ENCODE data around the gene CBX5. TPM values are rescaled to one million over a fixed set of nuclear protein-coding genes. Genes with fewer than 3 reads are reported as not detected.

Gene CBX5
- total and polyA plus RNA-seq, 10 of the 15 experiments (the other 5 are each of a cell fraction or from before 2014, with no cell fraction given): 46.7 to 138 (median 74.6) TPM

GRCh38 chr12:54259194-54260011 lies 20.5 kb downstream of the CBX5 start (continued):
- TF ChIP-seq CUX1 (IDR thresholded peaks at IDR 0.05; ENCODE audit: insufficient replicate concordance, low read depth, low read length) (peak; percentile 36), NKRF (conservative IDR thresholded peaks at IDR 0.05) (0 out of 2 replicates have a peak, but pooled peaks have one; percentile 26), PRDM15 (CRISPR knock-in tag; IDR thresholded peaks at IDR 0.05) (no peak), ZBED1 (IDR thresholded peaks at IDR 0.05; ENCODE audit: borderline replicate concordance) (no peak), ASH2L (IDR thresholded peaks at IDR 0.05; ENCODE audit: borderline replicate concordance, low read depth) (no peak), STAT1 (conservative IDR thresholded peaks at IDR 0.05) (no peak), POU2F2 (IDR thresholded peaks at IDR 0.05; ENCODE audit: borderline replicate concordance, low read depth, low read length) (no peak), ZSCAN29 (IDR thresholded peaks at IDR 0.05) (no peak), PAX5 (IDR thresholded peaks at IDR 0.05; ENCODE audit: borderline replicate concordance, low read depth, low read length) (no peak), KAT2A (conservative IDR thresholded peaks at IDR 0.05; ENCODE audit: control insufficient read depth, low read depth, low read length) (no peak), RAD51 (IDR thresholded peaks at IDR 0.05) (no peak), CREB1 (IDR thresholded peaks at IDR 0.05; ENCODE audit: low read depth) (0 out of 2 replicates have a peak, but pooled peaks have one; percentile 6), E4F1 (IDR thresholded peaks at IDR 0.05; ENCODE audit: borderline replicate concordance, partially characterized antibody) (no peak), IKZF1 (conservative IDR thresholded peaks at IDR 0.05) (peak; percentile 72), CREM (IDR thresholded peaks at IDR 0.05; ENCODE audit: low read depth) (no peak)

Measured in GM12878 (cell line).